Stimulated activated CD4-positive, alpha-beta T cell treated with anti-CD3 and anti-CD28 coated beads, Interleukin-4, amount 100 ng/mL, for 24 hours (primary cell): Measurements from ENCODE around the gene KNDC1.

Experiments
- DNase-seq: peaks from one replicate; pipeline ENCODE4 v3.0.0-alpha.2; 2020

KNDC1 gene

DNA sequence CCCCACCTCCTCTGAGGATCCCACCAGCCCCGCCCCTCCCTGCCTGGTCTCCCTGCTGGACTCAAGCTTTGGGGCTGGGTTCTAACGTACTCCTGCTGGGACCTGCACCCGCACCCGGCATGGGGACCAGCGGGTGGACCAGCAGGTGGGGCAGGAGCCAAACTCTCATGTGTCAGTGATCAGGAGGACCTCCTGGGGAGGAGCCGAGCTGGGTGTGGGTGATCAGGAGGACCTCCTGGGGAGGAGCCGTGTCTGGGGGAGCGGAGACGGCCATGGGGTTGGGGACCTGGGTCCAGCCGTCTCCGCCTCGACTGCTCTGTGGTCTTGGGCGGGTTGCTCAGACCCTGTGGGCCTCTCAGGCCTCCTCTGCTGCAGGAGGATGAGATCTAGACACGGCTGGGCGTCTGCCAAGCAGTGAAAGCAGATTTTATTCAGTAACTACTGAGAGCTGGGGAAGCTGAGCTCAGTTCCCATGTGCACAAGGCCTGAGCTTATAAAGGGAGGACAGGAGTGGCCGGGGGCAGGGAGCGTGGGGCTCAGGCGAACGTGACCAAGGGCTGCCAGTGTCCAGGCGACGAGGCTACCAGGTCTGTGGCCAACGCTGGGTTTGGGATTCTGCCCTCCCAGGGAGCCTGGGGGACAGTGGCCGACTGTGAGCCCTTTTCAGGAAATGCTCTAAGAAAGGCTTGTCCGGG lies 36.3 kb downstream of the KNDC1 start:
- no peak for DNase-seq

DNA sequence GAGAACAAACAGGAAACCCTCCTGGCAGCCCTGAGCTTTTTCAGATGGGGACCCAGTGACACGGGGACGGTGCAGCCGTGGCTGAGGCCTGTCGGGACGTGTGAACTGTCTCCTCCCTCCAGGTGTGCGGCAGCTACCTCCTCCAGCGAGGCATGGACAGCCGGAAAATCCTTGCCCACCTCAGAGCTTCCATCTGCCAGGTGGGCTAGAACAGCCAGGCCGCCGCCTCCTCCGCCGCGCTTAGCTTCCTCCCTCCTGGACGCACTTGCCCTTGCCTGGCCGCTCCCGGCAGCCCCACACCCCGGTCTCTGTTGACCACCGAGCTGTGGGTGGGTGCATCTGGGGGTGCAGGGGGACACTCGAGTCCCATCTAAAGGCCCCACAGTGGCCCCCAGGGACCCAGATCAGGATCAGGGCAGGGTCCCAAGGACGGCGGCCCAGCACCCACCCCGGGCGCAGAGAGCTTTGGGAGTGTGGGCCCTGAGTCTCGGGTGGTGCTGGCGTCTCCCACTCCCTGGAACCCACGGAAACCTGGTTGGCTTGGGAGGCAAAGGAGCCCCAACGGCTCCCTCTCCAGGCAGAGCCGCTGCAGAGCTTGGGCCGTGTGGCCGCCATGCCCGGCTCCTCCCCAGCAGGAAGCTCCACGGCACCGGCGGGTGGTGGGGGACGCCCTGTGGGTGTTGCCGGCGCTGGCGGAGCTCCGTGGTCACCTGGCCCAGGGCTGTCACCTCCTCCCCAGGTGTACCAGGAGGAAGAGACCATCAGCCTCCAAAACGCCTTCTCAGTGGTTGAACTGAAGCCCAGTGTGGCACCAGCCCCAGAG lies 37.1 kb downstream of the KNDC1 start:
- no peak for DNase-seq

DNA sequence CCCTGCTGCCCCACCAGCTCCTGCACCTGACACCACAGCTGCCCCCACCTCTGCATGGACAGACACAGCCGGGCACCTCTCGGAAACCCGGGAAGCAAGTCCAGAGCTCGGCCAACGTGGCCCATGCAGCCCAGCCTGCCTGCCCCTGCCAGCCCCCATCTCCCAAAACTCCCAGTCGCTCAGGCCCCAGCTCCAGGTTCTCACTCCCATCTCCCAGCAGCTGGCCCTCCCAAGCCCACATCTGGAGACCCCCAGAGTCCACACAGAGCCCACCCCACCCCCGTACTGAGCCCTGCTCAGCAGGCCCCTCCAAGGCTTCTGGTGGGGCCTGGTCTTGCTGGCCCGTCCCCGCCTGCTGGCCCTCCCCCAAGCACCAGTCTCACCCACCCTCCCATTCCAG lies 37.8 kb downstream of the KNDC1 start:
- no peak for DNase-seq

DNA sequence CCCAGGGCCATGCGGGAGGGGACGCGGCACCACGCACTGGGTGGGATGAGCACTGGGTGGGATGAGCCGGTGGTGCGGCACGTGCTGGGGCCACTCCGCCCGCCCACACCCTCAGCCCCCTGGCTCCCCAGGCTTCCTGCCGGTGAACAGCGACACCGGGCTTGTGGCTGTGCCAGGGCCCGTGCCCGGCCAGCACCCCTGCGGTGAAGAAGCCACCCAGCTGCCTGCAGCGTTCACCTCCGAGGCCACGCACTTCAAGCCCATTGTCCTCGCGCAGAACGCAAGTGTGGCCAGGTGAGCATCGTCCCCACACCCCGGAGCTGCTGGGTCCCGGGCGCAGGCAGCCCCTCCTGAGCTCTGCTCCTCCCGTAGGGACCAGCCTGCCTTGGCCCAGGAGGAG lies 38.2 kb downstream of the KNDC1 start:
- DNase-seq, result no peak

GRCh38 chr10:133198621-133199487 lies 38.8 kb downstream of the KNDC1 start:
- DNase-seq, result no peak

GRCh38 chr10:133199488-133199885 lies 39.5 kb downstream of the KNDC1 start:
- no peak for DNase-seq

- no peak for DNase-seq
Observed at GRCh38 chr10:133199992-133200611, 40.1 kb downstream of the KNDC1 start.

DNA sequence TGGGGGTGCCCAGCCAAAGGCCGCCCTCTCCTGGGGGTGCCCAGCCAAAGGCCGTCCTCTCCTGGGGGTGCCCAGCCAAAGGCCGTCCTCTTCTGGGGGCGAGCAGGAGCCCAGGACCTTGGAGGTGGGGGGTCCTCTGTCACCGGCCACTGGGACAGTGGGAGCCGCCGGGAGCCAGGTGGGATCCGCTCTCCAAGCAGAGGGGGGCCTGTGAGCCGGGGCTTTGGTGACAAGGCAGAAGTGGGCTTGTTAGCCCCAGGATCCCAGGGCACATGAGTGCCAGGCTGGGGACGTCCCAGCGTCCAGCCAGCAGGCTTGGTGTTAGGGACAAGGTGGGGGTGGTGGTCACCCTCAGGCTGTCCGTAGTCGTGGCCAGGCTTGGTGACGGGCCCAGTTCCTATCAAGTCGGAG lies 40.6 kb downstream of the KNDC1 start:
- no peak for DNase-seq

DNA sequence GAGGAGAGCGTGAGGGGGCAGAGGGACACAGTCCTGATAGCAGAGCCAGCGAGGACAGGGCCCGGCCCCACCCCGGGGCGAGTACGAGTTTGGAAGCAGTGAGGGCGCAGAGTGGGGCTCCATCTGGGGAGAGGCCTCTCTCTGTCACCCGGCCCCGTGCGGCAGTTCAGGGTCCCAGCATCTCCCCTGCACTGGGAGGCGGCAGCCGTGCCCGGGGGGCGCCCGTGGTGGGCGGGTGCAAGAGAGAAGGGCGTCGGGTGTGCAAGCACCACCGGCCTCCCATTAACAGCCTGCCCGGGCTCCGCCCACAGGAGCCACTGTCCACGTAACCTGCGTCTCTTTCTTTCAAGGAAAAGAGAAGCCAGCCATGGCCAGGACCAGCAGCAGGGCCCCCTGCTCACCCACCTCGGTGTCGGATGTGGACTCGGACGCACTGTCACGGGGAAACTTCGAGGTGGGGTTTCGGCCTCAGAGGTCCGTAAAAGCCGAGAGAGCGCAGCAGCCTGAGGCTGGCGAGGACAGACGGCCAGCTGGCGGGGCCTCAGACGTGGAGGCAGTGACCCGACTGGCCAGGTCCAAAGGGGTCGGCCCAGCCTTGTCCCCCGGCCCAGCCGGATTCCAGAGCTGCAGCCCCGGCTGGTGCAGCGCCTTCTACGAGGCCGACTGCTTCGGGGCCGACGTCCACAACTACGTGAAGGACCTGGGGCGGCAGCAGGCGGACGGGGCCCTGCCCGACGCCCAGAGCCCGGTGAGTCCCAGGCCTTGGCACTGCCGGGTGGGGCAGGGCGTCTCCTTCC lies 41.3 kb downstream of the KNDC1 start:
- no peak for DNase-seq

DNA sequence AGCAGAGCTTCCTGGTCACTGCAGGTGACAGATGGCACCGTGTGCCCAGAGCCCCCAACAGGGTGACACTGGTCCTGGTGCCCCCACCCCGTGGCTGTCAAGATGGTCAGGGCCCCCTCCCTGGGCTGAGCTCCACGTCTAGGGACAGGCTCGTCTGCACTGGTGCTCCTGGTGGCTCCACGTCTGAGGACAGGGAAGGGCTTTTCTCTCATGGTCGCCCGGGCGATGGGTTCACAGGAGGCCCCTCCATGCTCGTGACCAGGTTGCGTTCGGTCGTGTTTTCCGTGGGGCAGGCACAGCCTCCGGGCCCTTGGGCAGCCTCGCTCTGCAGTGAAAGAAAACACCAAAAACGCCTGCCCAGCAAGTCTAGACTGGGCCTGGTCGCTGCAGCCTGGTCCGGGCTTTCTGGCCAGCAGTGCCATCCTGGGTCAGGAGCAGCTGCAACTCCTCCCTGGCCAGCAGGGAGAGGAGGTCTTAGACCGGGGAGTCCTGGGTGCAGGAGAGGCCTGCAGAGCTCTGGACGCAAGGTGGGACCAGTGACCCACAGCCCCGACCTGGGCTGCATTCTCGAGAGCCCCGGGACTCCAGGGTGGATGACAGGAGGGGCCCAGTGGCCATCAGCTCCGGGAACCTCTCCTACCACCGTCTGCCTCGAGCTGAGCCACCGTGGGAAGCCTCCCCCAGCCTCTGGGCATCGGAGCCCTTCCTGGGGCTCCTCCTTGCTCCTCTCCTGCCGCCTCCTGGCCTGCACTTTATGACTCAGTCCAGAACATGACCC lies 42.1 kb downstream of the KNDC1 start:
- DNase-seq, result no peak

- DNase-seq, result no peak
Observed at GRCh38 chr10:133202778-133203651, 43.0 kb downstream of the KNDC1 start.

DNA sequence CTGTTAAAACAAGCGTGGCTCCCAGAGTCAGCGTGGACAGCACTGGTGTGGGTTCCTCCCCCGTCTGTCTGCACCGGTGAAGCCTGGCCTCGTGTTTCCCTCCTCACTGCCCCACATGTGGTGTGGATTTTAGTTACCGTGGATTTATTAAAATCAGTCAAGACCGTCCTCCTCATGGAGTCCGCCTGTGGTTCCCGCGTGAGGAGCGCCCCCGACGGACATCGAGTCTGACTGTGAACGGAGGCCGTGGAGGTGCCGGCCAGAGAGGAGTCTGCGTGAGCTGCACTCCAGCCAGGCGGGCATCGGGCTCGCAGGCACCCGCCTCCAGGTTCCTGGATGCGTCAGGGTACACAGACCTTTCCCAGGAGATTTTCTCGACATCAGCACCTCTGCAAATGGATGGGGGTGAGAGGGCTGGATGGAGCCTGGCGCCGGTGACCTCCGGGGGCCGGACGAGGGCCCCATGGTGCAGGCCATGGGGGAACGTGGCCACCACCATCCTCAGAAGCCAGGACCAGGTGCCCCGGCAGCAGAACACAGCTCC lies 43.7 kb downstream of the KNDC1 start:
- DNase-seq, result no peak

DNA sequence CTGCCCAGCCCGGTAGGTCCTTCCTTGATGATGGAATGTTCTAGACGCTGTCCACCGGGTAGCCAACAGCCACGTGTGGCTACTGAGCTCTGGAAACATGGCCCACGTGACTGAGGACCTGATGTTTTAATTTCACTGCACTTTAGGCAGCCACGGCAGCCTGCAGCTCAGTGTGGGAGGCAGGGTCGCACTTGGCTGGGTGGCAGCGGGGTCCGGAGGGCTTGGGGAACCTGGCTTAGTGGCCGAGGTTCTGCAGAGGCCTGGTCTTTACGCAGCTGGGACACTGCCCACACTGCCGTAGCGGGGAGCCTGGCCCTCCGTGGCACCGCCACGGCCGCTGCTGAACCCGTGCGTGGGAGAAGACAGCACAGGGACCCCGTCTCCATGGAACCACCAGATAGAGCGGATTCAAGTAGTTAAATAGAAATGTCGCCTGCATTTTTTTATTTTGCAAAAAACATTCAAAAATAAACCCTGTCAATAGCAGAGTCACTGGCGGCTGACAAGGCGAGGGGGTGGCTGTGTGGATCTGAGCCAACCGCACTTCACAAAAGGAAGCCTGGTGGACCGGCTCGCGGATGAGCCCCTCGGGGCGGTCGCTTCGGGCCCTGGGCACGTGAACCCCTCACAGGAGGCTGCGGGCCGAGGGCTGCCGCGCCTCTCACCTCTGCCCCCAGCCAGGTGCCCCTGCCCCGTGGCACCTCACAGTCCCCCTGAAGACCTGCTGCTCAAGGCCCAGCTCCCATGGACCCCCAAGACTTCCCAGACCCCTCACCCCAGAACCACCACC lies 44.4 kb downstream of the KNDC1 start:
- no peak for DNase-seq

- no peak for DNase-seq
Observed at GRCh38 chr10:133205146-133205545, 45.1 kb downstream of the KNDC1 start.

DNA sequence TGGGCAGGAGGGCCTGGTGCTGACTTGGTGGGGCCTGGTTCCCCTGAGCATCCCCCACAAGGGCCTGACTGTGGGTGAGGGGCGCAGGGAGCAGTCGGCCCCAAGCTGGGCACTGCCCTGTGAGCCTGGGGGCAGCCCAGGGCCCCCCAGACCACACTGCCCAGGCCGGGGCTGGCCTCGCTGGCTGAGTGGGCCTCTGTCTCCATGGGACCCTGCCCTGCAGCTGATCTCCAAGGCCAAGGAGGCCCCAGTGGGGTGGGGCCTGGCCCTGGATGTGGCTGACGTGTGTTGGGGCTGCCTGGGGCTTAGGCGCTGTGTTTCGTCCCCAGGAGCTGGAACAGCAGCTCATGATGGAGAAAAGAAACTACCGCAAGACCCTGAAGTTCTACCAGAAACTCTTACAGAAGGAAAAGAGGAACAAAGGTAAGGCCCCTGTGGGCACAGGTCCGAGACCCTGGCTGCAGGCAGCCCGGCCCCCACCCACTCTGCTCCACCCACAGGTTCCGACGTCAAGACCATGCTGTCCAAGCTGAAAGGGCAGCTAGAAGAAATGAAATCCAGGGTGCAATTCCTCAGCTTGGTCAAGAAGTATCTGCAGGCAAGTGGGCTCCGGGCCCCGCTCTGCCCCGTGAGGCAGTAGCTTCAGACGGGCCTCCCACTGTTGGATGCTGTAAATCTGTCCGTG lies 46.5 kb downstream of the KNDC1 start:
- DNase-seq, result no peak

DNA sequence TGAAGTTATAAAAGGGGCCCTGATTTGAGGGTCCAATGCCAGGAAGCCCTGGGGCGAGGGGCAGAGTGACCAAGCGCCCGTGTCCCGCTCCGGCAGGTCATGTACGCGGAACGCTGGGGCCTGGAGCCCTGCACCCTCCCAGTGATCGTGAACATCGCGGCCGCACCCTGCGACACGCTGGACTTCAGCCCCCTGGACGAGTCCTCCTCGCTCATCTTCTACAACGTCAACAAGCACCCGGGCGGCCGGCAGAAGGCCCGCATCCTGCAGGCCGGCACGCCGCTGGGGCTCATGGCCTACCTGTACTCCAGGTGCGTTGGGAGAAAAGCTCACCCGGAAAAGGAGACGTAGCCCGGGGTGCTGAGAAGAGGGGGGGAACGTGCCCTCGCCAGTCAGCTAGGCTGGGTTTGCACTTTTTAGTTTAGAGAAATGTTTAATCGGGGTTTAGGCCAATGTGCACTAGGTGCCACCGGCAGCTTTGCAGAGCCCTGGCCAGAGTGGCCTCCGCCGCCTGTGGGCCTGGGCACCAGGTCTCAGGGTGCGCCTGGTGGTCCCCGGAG lies 47.1 kb downstream of the KNDC1 start:
- DNase-seq, result no peak

DNA sequence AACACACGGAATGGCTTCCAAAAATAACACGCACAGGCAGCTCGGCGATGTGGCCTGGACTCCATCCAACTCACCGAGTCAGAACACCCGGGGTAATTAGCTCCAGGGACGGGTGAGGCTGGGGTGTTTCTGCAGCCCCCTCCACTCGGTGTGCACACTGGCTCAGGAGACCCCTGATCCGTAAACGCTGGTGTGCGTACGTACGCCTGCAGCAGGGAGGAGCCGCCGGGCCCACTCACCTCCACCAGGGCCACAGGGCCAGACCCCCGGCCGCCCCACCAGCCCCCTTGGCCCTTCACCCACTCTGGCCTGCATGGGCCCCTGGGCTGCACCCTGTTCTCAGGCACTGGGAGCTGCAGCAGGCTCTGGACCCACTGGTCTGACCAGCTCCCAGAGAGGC lies 47.6 kb downstream of the KNDC1 start:
- DNase-seq, result no peak

GRCh38 chr10:133208466-133208865 lies 48.4 kb downstream of the KNDC1 start:
- DNase-seq, result no peak
